Melanocyte of skin (primary cell): ENCODE results near the gene NRGN. TPM values are rescaled to one million over a fixed set of nuclear protein-coding genes. Genes with fewer than 3 reads are reported as not detected.

Experiments used
- total RNA-seq, 2 donors: library from RNA; depleted of rRNA; stranded (reverse); fragments of >200 nt; gene quantifications; 2 replicates each; pipeline ENCODE4 v1.2.3, GENCODE V29; 2012

NRGN gene
- 1 to 10 TPM in 1 of 2 donors, under 1 TPM in 1; 0.33 to 1.4 TPM for total RNA-seq

DNA sequence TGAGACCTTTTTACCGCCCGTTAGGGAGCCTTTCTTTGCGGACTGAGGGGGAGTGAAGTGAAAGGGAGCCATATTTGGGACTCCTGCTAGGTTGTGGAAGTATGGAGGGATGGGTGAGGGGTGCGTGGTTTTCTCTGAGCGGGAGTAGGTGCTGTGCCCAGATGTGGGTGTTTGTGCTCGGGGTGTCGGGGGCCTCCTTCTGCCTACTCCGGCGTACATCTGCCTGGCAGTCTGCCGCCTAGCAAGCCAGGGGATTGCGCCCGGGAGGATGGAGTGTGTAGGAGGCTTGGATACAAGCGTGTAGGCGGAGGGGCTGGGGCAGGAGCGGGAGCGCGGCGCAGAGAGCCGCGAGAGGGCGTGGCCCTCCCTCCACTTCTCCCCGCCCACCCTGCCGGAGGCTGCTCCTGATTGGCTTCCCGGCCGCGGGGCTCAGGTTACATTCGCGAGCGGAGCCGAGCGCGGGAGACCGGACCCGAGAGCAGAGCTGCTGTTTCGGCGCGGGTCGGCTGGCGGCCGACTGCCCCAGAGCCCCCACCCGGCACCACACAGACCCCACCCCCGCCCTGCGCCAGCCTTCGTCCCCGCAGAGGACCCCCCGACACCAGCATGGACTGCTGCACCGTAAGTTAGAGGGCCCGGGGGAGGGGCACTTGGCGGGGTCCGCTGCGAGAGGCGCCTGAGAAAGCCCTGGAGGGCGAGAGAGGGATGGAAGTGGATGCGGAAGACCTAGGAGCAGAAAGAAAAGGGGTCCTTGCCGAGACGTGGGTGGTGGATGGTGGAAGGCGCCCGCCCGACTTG lies at the start of gene NRGN:
Gene NRGN (plus strand): TSS at position 464 of the 798 bp plus-strand sequence. CDS start 143 bp downstream, at position 607.

DNA sequence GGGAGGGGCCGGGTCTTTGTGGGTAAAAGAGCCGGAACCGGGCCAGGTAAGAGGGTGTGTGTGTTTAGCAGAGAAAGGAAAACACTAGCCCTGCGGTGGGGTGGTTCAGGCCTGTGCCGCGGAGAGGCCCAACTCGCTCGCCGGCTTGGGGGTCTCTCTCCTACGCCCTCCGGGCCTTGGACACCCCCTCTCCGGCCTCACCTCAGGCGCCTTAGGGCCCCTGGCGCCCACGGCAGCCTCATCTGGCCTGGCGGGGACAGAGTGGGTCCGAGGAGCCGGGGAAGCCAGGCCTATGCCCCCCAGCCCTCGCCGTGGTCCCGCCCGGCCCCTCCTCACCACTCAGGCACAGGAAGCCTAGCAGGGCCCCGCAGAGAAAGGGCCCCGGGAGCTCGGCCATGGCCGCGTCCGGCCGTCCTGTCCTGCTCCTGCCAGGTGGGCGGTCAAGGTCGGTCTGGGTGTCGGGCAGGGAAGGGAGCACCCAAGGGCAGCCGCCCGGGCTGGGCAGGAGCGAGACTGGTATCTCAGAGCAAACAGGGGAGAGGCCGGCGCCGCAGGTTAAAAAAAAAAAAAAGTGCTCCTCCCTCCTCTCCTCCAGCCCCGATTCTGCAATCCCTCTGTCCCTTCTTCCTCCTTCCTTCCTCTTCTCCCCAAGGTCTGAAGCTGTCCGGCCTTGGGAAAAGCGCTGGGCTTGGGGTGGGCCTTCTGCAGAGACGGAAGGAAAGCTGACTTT lies 12.2 kb downstream of the NRGN start, which contains the start of gene VSIG2:
Gene VSIG2 (minus strand): TSS at position 515 of the 730 bp plus-strand sequence. CDS start 118 bp downstream, at position 397.

DNA sequence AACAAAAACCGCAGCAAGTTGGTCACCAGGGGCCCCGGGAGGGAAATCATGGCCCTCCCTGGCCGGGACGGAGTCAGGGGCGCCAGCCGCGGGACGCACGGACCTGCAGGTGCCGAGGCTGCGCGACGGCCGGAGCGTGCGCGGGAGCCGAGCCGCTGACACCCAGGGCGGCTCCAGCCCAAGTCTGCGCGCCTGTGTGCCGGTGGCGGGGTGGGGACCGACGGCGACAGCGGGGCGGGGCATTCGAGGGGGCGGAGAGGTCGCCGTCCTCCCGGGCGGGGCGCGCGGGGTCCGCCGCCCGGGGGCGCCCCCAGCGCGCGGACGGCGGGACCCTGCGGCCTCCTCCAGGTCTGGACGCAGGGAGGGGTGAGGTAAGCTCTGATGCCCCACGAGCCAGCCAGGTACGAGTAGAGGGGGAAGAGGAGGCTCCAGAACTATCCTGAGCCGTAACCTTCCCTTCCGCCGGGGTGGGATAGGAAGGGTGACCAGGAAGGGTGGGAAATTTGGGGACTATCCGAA lies 22.4 kb downstream of the NRGN start, which contains the start of gene ESAM:
Gene ESAM (minus strand): TSS at position 186 of the 519 bp plus-strand sequence. CDS start 136 bp downstream, at position 50.

Other genes with a start within 250 kb of the NRGN start
- gene OR8B12, start 196.3 kb upstream of the NRGN start, total RNA-seq, result not detected
- gene OR8A1, start 169.9 kb upstream of the NRGN start, total RNA-seq, result not detected
- not detected for gene PANX3, start 128.5 kb upstream of the NRGN start, total RNA-seq
- gene TBRG1, start 117.1 kb upstream of the NRGN start, total RNA-seq, result 10 to 100 TPM; 19.6 to 27.2 TPM
- gene SIAE, start 66.2 kb upstream of the NRGN start, total RNA-seq, result 1 to 10 TPM; 6.7 to 8.9 TPM
- 1 to 10 TPM; 6.0 to 6.9 TPM for gene SPA17, start 66.0 kb upstream of the NRGN start, total RNA-seq
- not detected for gene VSIG2, start 12.3 kb downstream of the NRGN start, total RNA-seq
- gene ESAM, start 22.3 kb downstream of the NRGN start, total RNA-seq, result under 1 TPM in 1 of 2 donors, not detected in 1; under 0.01 TPM
- gene MSANTD2, start 60.5 kb downstream of the NRGN start, total RNA-seq, result 1 to 10 TPM; 5.2 to 8.3 TPM
- gene ROBO3, start 125.5 kb downstream of the NRGN start, total RNA-seq, result 1 to 10 TPM; 3.7 to 6.9 TPM
- gene ROBO4, start 157.9 kb downstream of the NRGN start, total RNA-seq, result under 1 TPM in 1 of 2 donors, not detected in 1; 0.34 TPM
- gene HEPN1, start 179.3 kb downstream of the NRGN start, total RNA-seq, result not detected
- gene HEPACAM, start 196.1 kb downstream of the NRGN start, total RNA-seq, result not detected
- 1 to 10 TPM; 2.8 to 3.3 TPM for gene CCDC15, start 214.3 kb downstream of the NRGN start, total RNA-seq